GM12878 (cell line): ENCODE measurements around the gene COBLL1. TPM values are rescaled to one million over a fixed set of nuclear protein-coding genes. Genes with fewer than 3 reads are reported as not detected.

ENCODE experiments used
- ATAC-seq: fragments of 200-7000 bp; cut with Tn5 transposase; 3 replicates; pipeline ENCODE4 v1.9.1; 2020; ENCODE audit warnings: mild to moderate bottlenecking, moderate library complexity
- BruUV-seq: library from RNA; stranded (reverse); fragments of 400-500 nt; replicated peaks from 2 replicates; lab custom pipeline; 2021; lab: Mats Ljungman, UMichigan
- CTCF ChIA-PET: fragments of 300-600 bp; sonication (Branson Sonifier 250); formaldehyde crosslinking; extraction: SDS; loops from one replicate; lab custom pipeline; 2021; ENCODE audit warnings: inconsistent platforms; lab: Yijun Ruan, JAX
- POLR2A ChIA-PET: fragments of 350-600 bp; formaldehyde crosslinking; extraction: SDS; loops from one replicate; lab custom pipeline; 2021; ENCODE audit warnings: inconsistent platforms; lab: Charles Lee
- RAD21 ChIA-PET: fragments of 300-600 bp; sonication (Branson Sonifier 250); formaldehyde crosslinking; loops from one replicate; lab custom pipeline; 2023; ENCODE audit warnings: antibody characterized with exemption; ENCODE audit not compliant: unreplicated experiment; lab: Charles Lee
- SMC1A ChIA-PET: fragments of 300-600 bp; sonication (Branson Sonifier 250); formaldehyde crosslinking; loops from one replicate; lab custom pipeline; 2023; ENCODE audit not compliant: unreplicated experiment, uncharacterized antibody; lab: Charles Lee
- DNase-seq: peaks from one replicate; pipeline ENCODE4 v3.0.0-alpha.2; 2011; ENCODE audit warnings: low read depth, low spot score
- FAIRE-seq: peaks from 3 replicates; lab custom pipeline; 2011; peaks lifted over from hg19 to GRCh38; lab: Jason Lieb, UNC
- H2AFZ ChIP-seq: 2 replicates; pipeline ENCODE4 v1.6.0; 2011; ENCODE audit warnings: low read depth, low read length, control low read depth; ENCODE audit not compliant: control insufficient read depth
- H3K27ac ChIP-seq: 2 replicates; pipeline ENCODE4 v1.5.1; 2011; ENCODE audit warnings: control low read depth; ENCODE audit not compliant: control insufficient read depth, insufficient read depth
- H3K27me3 ChIP-seq, 2 experiments: replicated peaks in 1 of 2; 2 replicates each; pipeline versions ENCODE4 v1.6.0 to v1.6.1; 2011; ENCODE audit warnings: low read length in 1 of 2; ENCODE audit not compliant: control insufficient read depth in 2 of 2, insufficient read depth in 2 of 2
- H3K36me3 ChIP-seq, 2 experiments: 2 replicates each; pipeline ENCODE4 v1.5.1; 2011; ENCODE audit warnings: low read length in 1 of 2; ENCODE audit not compliant: control insufficient read depth in 2 of 2, insufficient read depth in 2 of 2
- H3K4me1 ChIP-seq: 2 replicates; pipeline ENCODE4 v1.6.1; 2011; ENCODE audit warnings: mild to moderate bottlenecking, low read length, moderate library complexity, mixed read lengths; ENCODE audit not compliant: control insufficient read depth, insufficient read depth
- H3K4me2 ChIP-seq: 2 replicates; pipeline ENCODE4 v1.6.0; 2011; ENCODE audit warnings: control low read depth; ENCODE audit not compliant: control insufficient read depth, insufficient read depth
- H3K4me3 ChIP-seq: fragments of 200-600 bp; sonication (generic); 2 replicates; pipeline ENCODE4 v1.5.1; 2016
- H3K79me2 ChIP-seq: 2 replicates; pipeline ENCODE4 v1.6.0; 2011; ENCODE audit warnings: low read length; ENCODE audit not compliant: control insufficient read depth, insufficient read depth
- H3K9ac ChIP-seq: 2 replicates; pipeline ENCODE4 v1.8.0; 2011; ENCODE audit warnings: low read length, control low read depth, mixed read lengths; ENCODE audit not compliant: control insufficient read depth, insufficient read depth
- H3K9me3 ChIP-seq: replicated peaks from 3 replicates; pipeline ENCODE4 v1.5.1; 2011; ENCODE audit warnings: mild to moderate bottlenecking, low read length; ENCODE audit not compliant: control insufficient read depth, insufficient read depth
- H4K20me1 ChIP-seq: 2 replicates; pipeline ENCODE4 v1.6.0; 2011; ENCODE audit not compliant: control insufficient read depth, insufficient read depth
- ATF2 ChIP-seq: IDR thresholded peaks from 2 replicates; pipeline ENCODE4 v1.6.1; 2012; ENCODE audit warnings: low read length, inconsistent platforms
- CBFB ChIP-seq: IDR thresholded peaks from 2 replicates; pipeline ENCODE4 v1.6.1; 2016; ENCODE audit warnings: antibody characterized with exemption, low read depth
- CEBPZ ChIP-seq: fragments of 150-350 bp; IDR thresholded peaks from 2 replicates; pipeline ENCODE4 v1.6.1; 2016; ENCODE audit warnings: low read depth, low read length
- RBBP5 ChIP-seq: fragments of 200-600 bp; sonication (generic); conservative IDR thresholded peaks from 2 replicates; pipeline ENCODE4 v1.6.1; 2016
- USF2 ChIP-seq: IDR thresholded peaks from 2 replicates; pipeline ENCODE4 v1.6.1; 2011; ENCODE audit warnings: low read depth, low read length, improper control_type of control experiment, borderline replicate concordance
- WRNIP1 ChIP-seq: IDR thresholded peaks from 2 replicates; pipeline ENCODE4 v1.6.1; 2011; ENCODE audit warnings: low read depth, low read length, improper control_type of control experiment, borderline replicate concordance
- ZNF622 ChIP-seq: fragments of 450-650 bp; IDR thresholded peaks from 2 replicates; pipeline ENCODE4 v1.6.1; 2017; ENCODE audit warnings: mild to moderate bottlenecking, inconsistent platforms
- ZZZ3 ChIP-seq: IDR thresholded peaks from 2 replicates; pipeline ENCODE4 v1.6.1; 2011; ENCODE audit warnings: low read depth; ENCODE audit not compliant: control insufficient read depth, insufficient read length
- WGBS: methylation state at CpG from one replicate; pipeline ENCODE4 v1.1.6; 2016; ENCODE audit warnings: low lambda C conversion rate; ENCODE audit not compliant: insufficient replicate concordance, insufficient coverage; ENCODE audit errors: missing lambda C conversion rate; 5-methylcytosine and 5-hydroxymethylcytosine counted together
- in situ Hi-C: fragments of 300-500 bp; cut with MboI; formaldehyde crosslinking; loops from 9 replicates; pipeline ENCODE4 v1.14.3; 2018; ENCODE audit warnings: mixed read lengths
- intact Hi-C: fragments of 100-400 bp; cut with micrococcal nuclease; formaldehyde crosslinking; loops from one replicate; pipeline ENCODE4 v1.14.2; 2022; ENCODE audit not compliant: unreplicated experiment
- polyA plus RNA-seq, 11 experiments: library from polyadenylated mRNA; depleted of rRNA in 4 of 11; unstranded in 6 of 11; stranded (reverse) in 5 of 11; fragments of >200 nt; fragmentation: Nextera tagmentation in 4 of 11; fragmentation: Illumina TruSeq in 1 of 11; extraction: Ambion mirVana in 4 of 11; extraction: Trizol in 1 of 11; gene quantifications; 1 replicate in 1 of 11; 2 replicates in 10 of 11; pipeline versions ENCODE4 v1.2.1 to v1.2.3, GENCODE V29; 2011 to 2016; ENCODE audit warnings: inconsistent platforms in 2 of 11, missing spikeins in 2 of 11, low read depth in 1 of 11
- total RNA-seq, 4 experiments: library from RNA; depleted of rRNA in 3 of 4; stranded (reverse); fragments of >200 nt in 3 of 4; fragmentation: Illumina TruSeq in 1 of 4; extraction: Trizol in 1 of 4; gene quantifications; 2 replicates each; pipeline versions ENCODE4 v1.2.1 to v1.2.3, GENCODE V29; 2013 to 2021
- TF ChIP-seq, protein P1 (sequence below), 3 experiments: IDR thresholded peaks in 2 of 3; conservative IDR thresholded peaks in 1 of 3; 2 replicates each; pipeline ENCODE4 v1.5.1; 2011; ENCODE audit warnings: low read depth in 3 of 3, low read length in 3 of 3, mild to moderate bottlenecking in 3 of 3, control low read depth in 2 of 3, moderate library complexity in 2 of 3, inconsistent platforms in 1 of 3, mixed read lengths in 1 of 3; ENCODE audit not compliant: control insufficient read depth in 2 of 3, insufficient read depth in 1 of 3; ENCODE audit errors: extremely low read depth in 1 of 3

Gene COBLL1
- total and polyA plus RNA-seq, 10 of the 15 experiments (the other 5 are each of a cell fraction or from before 2014, with no cell fraction given), result 0.46 TPM; not detected in 9

DNA sequence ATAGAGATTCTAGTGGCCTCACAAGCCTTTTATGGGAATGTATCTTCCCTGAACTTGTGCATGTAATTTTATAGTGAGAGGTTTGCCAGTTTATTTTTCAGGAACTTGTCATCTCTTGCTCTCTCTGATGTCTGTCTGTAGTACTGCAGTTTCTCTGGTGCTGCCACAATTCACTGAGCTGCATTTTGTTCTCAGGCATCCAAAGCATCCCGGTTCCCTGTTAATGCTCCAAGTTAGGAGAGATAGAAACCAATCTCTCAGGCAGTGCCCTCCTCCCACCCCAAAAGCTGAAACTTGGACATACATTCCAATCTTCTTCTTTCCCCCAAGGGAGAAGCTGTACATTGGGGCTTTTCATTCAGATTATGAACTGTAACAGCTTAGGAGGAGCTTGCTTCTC is 190.3 kb downstream of the COBLL1 start:
- H3K4me2 ChIP-seq, result no peak overlapping the region
- ATAC-seq (no peak), FAIRE-seq (no peak), DNase-seq (no peak)
- H3K36me3 ChIP-seq, result no peaks in the 10 kb centered on the region
- intact Hi-C loops, result no loop called here
- ChIA-PET CTCF (no interaction called here), POLR2A (no interaction called here), SMC1A (no interaction called here), RAD21 (no interaction called here)
- no peak overlapping the region for H3K9ac ChIP-seq
- no peaks in the 10 kb centered on the region for H3K9me3 ChIP-seq
- 0% methylated on average over 1 of the region's 1 CpG for WGBS
- no peak overlapping the region for H3K4me3 ChIP-seq
- no peak overlapping the region for H2AFZ ChIP-seq
- no peaks in the 10 kb centered on the region for H4K20me1 ChIP-seq
- H3K27ac ChIP-seq, result no peak overlapping the region
- in situ Hi-C loops, result no loop called here
- H3K27me3 ChIP-seq, result no peaks in the 10 kb centered on the region
- H3K4me1 ChIP-seq, result no peaks in the 10 kb centered on the region
- H3K79me2 ChIP-seq, result no peaks in the 10 kb centered on the region
- TF ChIP-seq CEBPZ (no peak), ATF2 (no peak), USF2 (no peak), WRNIP1 (no peak), ZZZ3 (no peak), ZNF622 (no peak), CBFB (no peak), RBBP5 (no peak)
- TF ChIP-seq, protein P1, sequence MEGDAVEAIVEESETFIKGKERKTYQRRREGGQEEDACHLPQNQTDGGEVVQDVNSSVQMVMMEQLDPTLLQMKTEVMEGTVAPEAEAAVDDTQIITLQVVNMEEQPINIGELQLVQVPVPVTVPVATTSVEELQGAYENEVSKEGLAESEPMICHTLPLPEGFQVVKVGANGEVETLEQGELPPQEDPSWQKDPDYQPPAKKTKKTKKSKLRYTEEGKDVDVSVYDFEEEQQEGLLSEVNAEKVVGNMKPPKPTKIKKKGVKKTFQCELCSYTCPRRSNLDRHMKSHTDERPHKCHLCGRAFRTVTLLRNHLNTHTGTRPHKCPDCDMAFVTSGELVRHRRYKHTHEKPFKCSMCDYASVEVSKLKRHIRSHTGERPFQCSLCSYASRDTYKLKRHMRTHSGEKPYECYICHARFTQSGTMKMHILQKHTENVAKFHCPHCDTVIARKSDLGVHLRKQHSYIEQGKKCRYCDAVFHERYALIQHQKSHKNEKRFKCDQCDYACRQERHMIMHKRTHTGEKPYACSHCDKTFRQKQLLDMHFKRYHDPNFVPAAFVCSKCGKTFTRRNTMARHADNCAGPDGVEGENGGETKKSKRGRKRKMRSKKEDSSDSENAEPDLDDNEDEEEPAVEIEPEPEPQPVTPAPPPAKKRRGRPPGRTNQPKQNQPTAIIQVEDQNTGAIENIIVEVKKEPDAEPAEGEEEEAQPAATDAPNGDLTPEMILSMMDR (IDR thresholded peaks at IDR 0.05 in 2 of 3, conservative IDR thresholded peaks at IDR 0.05 in 1 of 3; ENCODE audit: control insufficient read depth in 2 of 3, extremely low read depth in 1 of 3, insufficient read depth in 1 of 3, low read depth in 3 of 3, low read length in 3 of 3), result no peak
- no TSS peak for BruUV-seq
